Endothelial cell of umbilical vein (primary cell): ENCODE results near the gene NAPA. TPM values are rescaled to one million over a fixed set of nuclear protein-coding genes. Genes with fewer than 3 reads are reported as not detected.

Source experiments
- BruUV-seq: library from RNA; stranded (reverse); fragments of 400-500 nt; replicated peaks from 2 replicates; lab custom pipeline; 2021; lab: Mats Ljungman, UMichigan
- CTCF ChIA-PET: fragments of 300-600, 350-600 bp; sonication (Branson Sonifier 250); formaldehyde crosslinking; loops from one replicate; lab custom pipeline; 2021; ENCODE audit warnings: antibody characterized with exemption, inconsistent platforms; lab: Charles Lee
- POLR2A ChIA-PET: fragments of 300-600, 350-600 bp; sonication (Branson Sonifier 250); formaldehyde crosslinking; loops from one replicate; lab custom pipeline; 2021; ENCODE audit warnings: antibody characterized with exemption, inconsistent platforms; lab: Charles Lee
- DNase-seq: peaks from one replicate; pipeline ENCODE4 v3.0.0-alpha.2; 2011; ENCODE audit warnings: low read depth, low spot score
- FAIRE-seq: peaks from 2 replicates; lab custom pipeline; 2011; peaks lifted over from hg19 to GRCh38; lab: Jason Lieb, UNC
- H2AFZ ChIP-seq: 2 replicates; pipeline ENCODE4 v1.6.0; 2012; ENCODE audit warnings: low read depth, low read length, control low read depth, inconsistent platforms
- H3K27ac ChIP-seq: 2 replicates; pipeline ENCODE4 v1.5.1; 2011; ENCODE audit warnings: low read depth, mild to moderate bottlenecking, control low read depth, low read length, moderate library complexity; ENCODE audit not compliant: insufficient read depth
- H3K27me3 ChIP-seq, 2 experiments: 2 replicates each; pipeline versions ENCODE4 v1.6.0 to v1.6.1; 2011; ENCODE audit warnings: low read length in 2 of 2, mixed read lengths in 1 of 2; ENCODE audit not compliant: control insufficient read depth in 2 of 2, insufficient read depth in 2 of 2
- H3K36me3 ChIP-seq, 2 experiments: 2 replicates in 1 of 2; 3 replicates in 1 of 2; pipeline ENCODE4 v1.5.1; 2011; ENCODE audit warnings: low read length in 2 of 2, mild to moderate bottlenecking in 1 of 2, moderate library complexity in 1 of 2; ENCODE audit not compliant: control insufficient read depth in 2 of 2, insufficient read depth in 2 of 2; ENCODE audit errors: extremely low read depth in 1 of 2
- H3K4me1 ChIP-seq: 3 replicates; pipeline ENCODE4 v1.5.1; 2011; ENCODE audit warnings: mild to moderate bottlenecking, low read length; ENCODE audit not compliant: control insufficient read depth, insufficient read depth; ENCODE audit errors: extremely low read depth
- H3K4me2 ChIP-seq: 2 replicates; pipeline ENCODE4 v1.6.1; 2011; ENCODE audit warnings: low read length, control low read depth, mixed read lengths; ENCODE audit not compliant: insufficient read depth
- H3K4me3 ChIP-seq, 3 experiments: fragments of 200-600 bp in 1 of 3; sonication (generic), shearing (Covaris generic) in 1 of 3; replicated peaks in 1 of 3; 2 replicates each; pipeline ENCODE4 v1.5.1; 2011 to 2016; ENCODE audit warnings: control low read depth in 3 of 3, low read length in 3 of 3, mild to moderate bottlenecking in 2 of 3, inconsistent platforms in 1 of 3, low read depth in 1 of 3, moderate library complexity in 1 of 3; ENCODE audit not compliant: insufficient read depth in 1 of 3
- H3K79me2 ChIP-seq: 2 replicates; pipeline ENCODE4 v1.6.0; 2012; ENCODE audit warnings: low read length, inconsistent platforms; ENCODE audit not compliant: control insufficient read depth, insufficient read depth
- H3K9ac ChIP-seq: replicated peaks from 2 replicates; pipeline ENCODE3; 2011; ENCODE audit warnings: low read length, control low read depth; ENCODE audit not compliant: insufficient read depth; ENCODE audit errors: extremely low read depth
- H3K9me1 ChIP-seq: replicated peaks from 3 replicates; pipeline ENCODE4 v1.6.0; 2011; ENCODE audit warnings: mild to moderate bottlenecking, low read length; ENCODE audit not compliant: control insufficient read depth, insufficient read depth; ENCODE audit errors: extremely low read depth
- H3K9me3 ChIP-seq: replicated peaks from 2 replicates; pipeline ENCODE4 v1.5.1; 2012; ENCODE audit warnings: low read length, inconsistent platforms; ENCODE audit not compliant: control insufficient read depth, insufficient read depth
- H4K20me1 ChIP-seq: replicated peaks from 2 replicates; pipeline ENCODE3; 2011; ENCODE audit warnings: mild to moderate bottlenecking, low read length; ENCODE audit not compliant: control insufficient read depth, insufficient read depth; ENCODE audit errors: extremely low read depth
- EZH2 ChIP-seq: IDR thresholded peaks from 2 replicates; pipeline ENCODE4 v1.6.1; 2012; ENCODE audit warnings: borderline replicate concordance, low read depth, mild to moderate bottlenecking, moderate library complexity, low read length, inconsistent platforms; ENCODE audit not compliant: severe bottlenecking
- FOS ChIP-seq: IDR thresholded peaks from 2 replicates; pipeline ENCODE4 v1.6.1; 2011; ENCODE audit warnings: mild to moderate bottlenecking, low read length, moderate library complexity, borderline replicate concordance; ENCODE audit not compliant: insufficient read depth
- GATA2 ChIP-seq: IDR thresholded peaks from 2 replicates; pipeline ENCODE4 v1.7.0; 2011; ENCODE audit warnings: low read depth, mild to moderate bottlenecking, moderate library complexity, mixed read lengths, low read length; ENCODE audit not compliant: insufficient read length, insufficient read depth
- JUN ChIP-seq: IDR thresholded peaks from 2 replicates; pipeline ENCODE4 v1.6.1; 2011; ENCODE audit warnings: borderline replicate concordance, low read depth; ENCODE audit not compliant: insufficient read length, insufficient read depth
- MYC ChIP-seq: IDR thresholded peaks from one replicate; pipeline ENCODE4 v1.6.1; 2011; ENCODE audit warnings: mild to moderate bottlenecking, low read depth, low read length
- POLR2A ChIP-seq: IDR thresholded peaks from 2 replicates; pipeline ENCODE4 v1.6.1; 2012; ENCODE audit warnings: low read depth, mild to moderate bottlenecking, control low read depth, low read length
- POLR2AphosphoS5 ChIP-seq: IDR thresholded peaks from 2 replicates; pipeline ENCODE4 v1.6.1; 2012; ENCODE audit warnings: low read depth, mild to moderate bottlenecking, control low read depth, low read length, moderate library complexity; ENCODE audit not compliant: insufficient read depth
- dilution Hi-C: fragments of 300-500 bp; cut with MboI; formaldehyde crosslinking; loops from one replicate; pipeline ENCODE4 v1.15.0; 2019; ENCODE audit warnings: low sequenced_read_pairs; ENCODE audit not compliant: extremely low pct_ligation_motif_present
- intact Hi-C: fragments of 100-400 bp; cut with micrococcal nuclease; formaldehyde crosslinking; loops from one replicate; pipeline ENCODE4 v1.10.0; 2022
- polyA plus RNA-seq, 4 experiments: library from polyadenylated mRNA; depleted of rRNA in 3 of 4; stranded (reverse) in 3 of 4; unstranded in 1 of 4; fragments of >200 nt; gene quantifications; 2 replicates each; pipeline versions ENCODE4 v1.2.1 to v1.2.3, GENCODE V29; 2011 to 2012; ENCODE audit warnings: missing spikeins in 1 of 4
- total RNA-seq: library from RNA; stranded (reverse); gene quantifications from 2 replicates; pipeline ENCODE4 v1.2.3, GENCODE V29; 2021
- TF ChIP-seq, protein P1 (sequence below): IDR thresholded peaks from 2 replicates; pipeline ENCODE4 v1.6.1; 2011; ENCODE audit not compliant: insufficient read depth, insufficient read length
- TF ChIP-seq, protein P2 (sequence below), 2 donors: IDR thresholded peaks; 1 replicate in 1 of 2; 2 replicates in 1 of 2; pipeline ENCODE4 v1.5.1; 2011; ENCODE audit warnings: low read length in 2 of 2, mild to moderate bottlenecking in 2 of 2, moderate library complexity in 2 of 2, control low read depth in 1 of 2, inconsistent platforms in 1 of 2, low read depth in 1 of 2; ENCODE audit not compliant: insufficient read depth in 1 of 2; ENCODE audit errors: extremely low read depth in 1 of 2

Gene NAPA
- total and polyA plus RNA-seq, 2 donors (not counting 3 experiments of a cell fraction or from before 2014, with no cell fraction given) = 107 to 154 TPM

DNA sequence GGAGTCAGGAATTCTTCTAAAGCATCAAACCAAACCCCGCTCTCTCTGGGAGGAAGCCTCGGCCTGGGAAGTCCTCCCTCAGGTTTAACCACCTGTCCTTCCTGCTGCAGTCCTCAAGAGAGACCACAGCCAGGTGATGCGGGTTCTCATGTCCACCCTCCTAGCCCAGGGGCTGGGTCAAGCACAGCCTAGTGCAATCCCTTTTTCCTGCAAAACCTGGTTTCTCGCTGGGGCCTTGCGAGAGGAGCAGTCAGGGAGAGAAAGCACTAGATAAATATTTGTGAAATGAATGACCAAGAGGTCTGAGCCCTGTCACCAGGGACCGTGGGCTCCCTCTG, 45.5 kb downstream of the NAPA start:
- dilution Hi-C loops = no loop called here
- Histone ChIP-seq H3K9me1 (no peaks in the 10 kb centered on the region), H3K9ac (no peak overlapping the region), H3K36me3 (no peaks in the 10 kb centered on the region), H2AFZ (no peak overlapping the region), H3K27ac (no peak overlapping the region), H3K4me3 (no peak overlapping the region), H4K20me1 (no peaks in the 10 kb centered on the region), H3K9me3 (no peaks in the 10 kb centered on the region), H3K79me2 (no peaks in the 10 kb centered on the region), H3K4me1 (no peaks in the 10 kb centered on the region), H3K27me3 (peaks cover 25 to 29% of the 10 kb centered on the region in 2 experiments), H3K4me2 (no peak overlapping the region)
- ChIA-PET CTCF (no interaction called here), POLR2A (no interaction called here)
- TF ChIP-seq EZH2 = no peak
- TF ChIP-seq JUN = no peak
- TF ChIP-seq, protein P1, sequence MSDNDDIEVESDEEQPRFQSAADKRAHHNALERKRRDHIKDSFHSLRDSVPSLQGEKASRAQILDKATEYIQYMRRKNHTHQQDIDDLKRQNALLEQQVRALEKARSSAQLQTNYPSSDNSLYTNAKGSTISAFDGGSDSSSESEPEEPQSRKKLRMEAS = no peak
- no peak for TF ChIP-seq MYC
- no peak for TF ChIP-seq FOS
- TF ChIP-seq, protein P2, sequence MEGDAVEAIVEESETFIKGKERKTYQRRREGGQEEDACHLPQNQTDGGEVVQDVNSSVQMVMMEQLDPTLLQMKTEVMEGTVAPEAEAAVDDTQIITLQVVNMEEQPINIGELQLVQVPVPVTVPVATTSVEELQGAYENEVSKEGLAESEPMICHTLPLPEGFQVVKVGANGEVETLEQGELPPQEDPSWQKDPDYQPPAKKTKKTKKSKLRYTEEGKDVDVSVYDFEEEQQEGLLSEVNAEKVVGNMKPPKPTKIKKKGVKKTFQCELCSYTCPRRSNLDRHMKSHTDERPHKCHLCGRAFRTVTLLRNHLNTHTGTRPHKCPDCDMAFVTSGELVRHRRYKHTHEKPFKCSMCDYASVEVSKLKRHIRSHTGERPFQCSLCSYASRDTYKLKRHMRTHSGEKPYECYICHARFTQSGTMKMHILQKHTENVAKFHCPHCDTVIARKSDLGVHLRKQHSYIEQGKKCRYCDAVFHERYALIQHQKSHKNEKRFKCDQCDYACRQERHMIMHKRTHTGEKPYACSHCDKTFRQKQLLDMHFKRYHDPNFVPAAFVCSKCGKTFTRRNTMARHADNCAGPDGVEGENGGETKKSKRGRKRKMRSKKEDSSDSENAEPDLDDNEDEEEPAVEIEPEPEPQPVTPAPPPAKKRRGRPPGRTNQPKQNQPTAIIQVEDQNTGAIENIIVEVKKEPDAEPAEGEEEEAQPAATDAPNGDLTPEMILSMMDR (IDR thresholded peaks at IDR 0.05; ENCODE audit: extremely low read depth in 1 of 2, insufficient read depth in 1 of 2, low read depth in 1 of 2, low read length in 2 of 2) = no peak
- TF ChIP-seq GATA2 = no peak
- TF ChIP-seq POLR2A = no peak
- TF ChIP-seq POLR2AphosphoS5 = no peak
- FAIRE-seq (no peak), DNase-seq (no peak)
- intact Hi-C loops = no loop called here
- BruUV-seq = no TSS peak
